T-cell (primary cell): ENCODE data around the gene WBP1L. TPM values are rescaled to one million over a fixed set of nuclear protein-coding genes. Genes with fewer than 3 reads are reported as not detected.

ENCODE experiments used
- ATAC-seq, 4 experiments: fragments of 200-7000 bp in 3 of 4; fragments of 150-1000 bp in 1 of 4; cut with Tn5 transposase; replicated peaks in 1 of 4; 1 replicate in 3 of 4; 2 replicates in 1 of 4; pipeline ENCODE4 v1.10.0; 2021; ENCODE audit warnings: moderate library complexity in 3 of 4, mild to moderate bottlenecking in 2 of 4, moderate number of reproducible peaks in 1 of 4
- CTCF ChIA-PET, 2 donors: fragments of 300-600 bp; sonication (Branson Sonifier 250); formaldehyde crosslinking; loops; one replicate each; lab custom pipeline; 2022; ENCODE audit warnings: antibody characterized with exemption in 2 of 2; lab: Charles Lee
- POLR2A ChIA-PET, 2 donors: fragments of 300-600 bp; sonication (Branson Sonifier 250); formaldehyde crosslinking; loops; one replicate each; lab custom pipeline; 2022; ENCODE audit warnings: antibody characterized with exemption in 2 of 2; lab: Charles Lee
- DNase-seq, 35 experiments: peaks; one replicate each; pipeline versions ENCODE4 v3.0.0 to v3.0.0-alpha.2; 2013 to 2023
- H3K27ac ChIP-seq: one replicate; pipeline ENCODE4 v1.5.1; 2013; ENCODE audit warnings: low read length
- H3K27me3 ChIP-seq, 2 experiments: replicated peaks in 1 of 2; 1 replicate in 1 of 2; 2 replicates in 1 of 2; pipeline versions ENCODE4 v1.6.1 to v1.7.0; 2013; ENCODE audit warnings: low read length in 1 of 2, mixed read lengths in 1 of 2; ENCODE audit not compliant: control insufficient read depth in 2 of 2, insufficient read depth in 2 of 2; ENCODE audit errors: extremely low read depth in 1 of 2
- H3K36me3 ChIP-seq, 2 donors: 1 replicate in 1 of 2; 2 replicates in 1 of 2; pipeline versions ENCODE4 v1.6.1 to v1.7.0; 2013; ENCODE audit warnings: low read length in 1 of 2; ENCODE audit not compliant: control insufficient read depth in 2 of 2, insufficient read depth in 1 of 2; ENCODE audit errors: extremely low read depth in 1 of 2
- H3K4me1 ChIP-seq, 2 experiments: 1 replicate in 1 of 2; 2 replicates in 1 of 2; pipeline versions ENCODE4 v1.6.1 to v1.7.0; 2013; ENCODE audit warnings: low read length in 2 of 2, mixed read lengths in 1 of 2; ENCODE audit not compliant: insufficient read depth in 2 of 2, control insufficient read depth in 1 of 2; ENCODE audit errors: extremely low read depth in 1 of 2
- H3K4me3 ChIP-seq, 2 donors: 1 replicate in 1 of 2; 2 replicates in 1 of 2; pipeline versions ENCODE4 v1.5.1 to v1.7.0; 2013; ENCODE audit warnings: mild to moderate bottlenecking in 2 of 2, low read length in 1 of 2, moderate library complexity in 1 of 2; ENCODE audit not compliant: control insufficient read depth in 1 of 2; ENCODE audit errors: extremely low read depth in 1 of 2
- H3K9me3 ChIP-seq: 2 replicates; pipeline ENCODE4 v1.7.0; 2013
- H3K27ac Mint-ChIP-seq, 2 donors: one replicate each; pipeline ENCODE4 v1.8.0; 2020 to 2021; ENCODE audit warnings: mild to moderate bottlenecking in 2 of 2, mixed read lengths in 2 of 2
- H3K27me3 Mint-ChIP-seq, 2 donors: one replicate each; pipeline ENCODE4 v1.8.0; 2021 to 2022; ENCODE audit warnings: mixed read lengths in 2 of 2
- H3K36me3 Mint-ChIP-seq: one replicate; pipeline ENCODE4 v1.8.0; 2021; ENCODE audit warnings: mixed read lengths
- H3K4me1 Mint-ChIP-seq, 3 donors: one replicate each; pipeline ENCODE4 v1.8.0; 2020 to 2022; ENCODE audit warnings: mixed read lengths in 3 of 3, mild to moderate bottlenecking in 1 of 3
- H3K4me3 Mint-ChIP-seq, 3 donors: one replicate each; pipeline ENCODE4 v1.8.0; 2020 to 2022; ENCODE audit warnings: mild to moderate bottlenecking in 3 of 3, mixed read lengths in 3 of 3, moderate library complexity in 3 of 3
- H3K9me3 Mint-ChIP-seq, 3 donors: one replicate each; pipeline ENCODE4 v1.8.0; 2020 to 2022; ENCODE audit warnings: mixed read lengths in 3 of 3
- WGBS: methylation state at CpG from one replicate; pipeline ENCODE4 v1.1.5; 2013; ENCODE audit warnings: missing lambda C conversion rate; ENCODE audit not compliant: insufficient coverage; 5-methylcytosine and 5-hydroxymethylcytosine counted together
- total RNA-seq, 35 experiments: library from RNA in 6 of 35; stranded (reverse) in 6 of 35; fragments of 120-200 nt in 1 of 35; gene quantifications; one replicate each; pipeline versions ENCODE4 v1.2.1 to v1.2.4 and lab custom pipeline; 2013 to 2026

WBP1L gene
- total RNA-seq, 5 donors from 2014 or later (not counting 1 experiment from before 2014, with no cell fraction given) = 20.0 to 38.5 (median 33.0) TPM

DNA sequence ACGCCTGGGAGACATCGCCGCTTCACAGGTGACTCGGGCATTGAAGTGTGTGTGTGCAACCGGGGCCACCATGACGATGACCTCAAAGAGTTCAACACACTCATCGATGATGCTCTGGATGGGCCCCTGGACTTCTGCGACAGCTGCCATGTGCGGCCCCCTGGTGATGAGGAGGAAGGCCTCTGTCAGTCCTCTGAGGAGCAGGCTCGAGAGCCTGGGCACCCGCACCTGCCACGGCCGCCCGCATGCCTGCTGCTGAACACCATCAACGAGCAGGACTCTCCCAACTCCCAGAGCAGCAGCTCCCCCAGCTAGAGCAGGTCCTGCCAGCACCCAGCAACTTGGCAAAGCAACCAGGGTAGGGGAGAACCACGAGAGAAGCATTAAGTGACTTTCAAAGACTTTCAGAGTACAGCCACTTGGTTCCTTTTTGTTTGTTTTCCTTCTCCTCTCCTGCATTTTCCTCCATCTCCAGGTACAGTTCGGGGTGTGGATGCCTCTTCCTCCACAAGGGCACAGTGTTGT lies 69.3 kb downstream of the WBP1L start:
- Histone ChIP-seq H3K4me1 (peaks cover 2 to 12% of the 10 kb centered on the region in 2 experiments), H3K27ac (no peak overlapping the region), H3K4me3 (no peak overlapping the region), H3K27me3 (no peaks in the 10 kb centered on the region), H3K9me3 (no peaks in the 10 kb centered on the region), H3K36me3 (peaks cover 15 to 59% of the 10 kb centered on the region in 2 donors)
- no peaks in the 10 kb centered on the region for H3K27me3 Mint-ChIP-seq
- ATAC-seq (no peak), DNase-seq (no peak)
- ChIA-PET POLR2A (no interaction called here), CTCF (interaction anchor here in 1 of 2 donors (0.6 kb wide), 1 partner anchor 97 kb away, joined by 9 read pairs; no protein-coding TSS in a partner anchor)
- no peak overlapping the region for H3K4me3 Mint-ChIP-seq
- no peak overlapping the region for H3K27ac Mint-ChIP-seq
- H3K36me3 Mint-ChIP-seq = peaks cover 40% of the 10 kb centered on the region
- peaks cover 8 to 14% (median 10%) of the 10 kb centered on the region in 3 donors for H3K4me1 Mint-ChIP-seq
- 98% methylated on average over 12 of the region's 17 CpGs for WGBS
- no peaks in the 10 kb centered on the region for H3K9me3 Mint-ChIP-seq

DNA sequence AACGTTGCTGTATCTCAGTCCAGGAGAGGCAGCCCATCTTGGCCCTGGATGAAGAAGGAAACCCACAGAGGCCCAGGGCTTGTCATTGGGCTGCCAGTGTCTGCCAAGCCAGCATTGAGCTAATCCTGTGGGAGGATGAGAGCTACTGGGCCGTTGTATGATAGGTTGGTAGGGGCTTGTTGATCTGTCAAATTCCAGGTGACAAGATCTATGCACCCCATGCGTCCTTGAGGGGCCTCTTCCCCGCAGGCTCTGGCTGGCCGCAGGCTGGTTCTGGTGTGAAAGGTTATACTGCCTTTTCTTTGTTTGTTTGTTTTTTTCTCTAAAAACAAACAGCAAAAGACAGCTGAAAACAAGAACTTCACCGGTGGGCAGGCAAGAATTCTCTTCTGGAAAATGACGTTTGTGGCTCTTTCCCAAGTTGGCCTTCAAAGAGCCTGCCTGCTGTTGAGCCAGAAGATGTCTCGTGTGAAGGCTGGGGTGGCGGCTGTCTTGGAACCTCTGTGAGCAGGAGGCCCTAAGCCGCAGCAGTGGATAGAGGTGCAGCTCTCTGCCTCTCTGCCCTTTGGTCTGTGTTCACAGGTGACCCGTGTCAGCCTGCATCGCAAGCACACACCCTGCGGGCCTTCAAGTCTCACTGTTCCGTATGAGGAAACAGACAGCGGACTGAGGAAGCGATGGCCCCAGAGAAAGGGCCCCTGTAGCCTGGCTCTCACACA lies 70.1 kb downstream of the WBP1L start:
- WGBS = 92% methylated on average over 9 of the region's 16 CpGs
- Histone ChIP-seq H3K4me3 (no peak overlapping the region), H3K36me3 (peaks cover 15 to 59% of the 10 kb centered on the region in 2 donors), H3K4me1 (peaks cover 2 to 12% of the 10 kb centered on the region in 2 experiments), H3K27ac (no peak overlapping the region), H3K9me3 (no peaks in the 10 kb centered on the region), H3K27me3 (no peaks in the 10 kb centered on the region)
- no peak overlapping the region for H3K4me3 Mint-ChIP-seq
- H3K9me3 Mint-ChIP-seq = no peaks in the 10 kb centered on the region
- ATAC-seq (no peak), DNase-seq (no peak)
- no peaks in the 10 kb centered on the region for H3K27me3 Mint-ChIP-seq
- peak overlapping the region in 1 of 2 donors; percentile 39 for H3K27ac Mint-ChIP-seq
- H3K36me3 Mint-ChIP-seq = peaks cover 37% of the 10 kb centered on the region
- POLR2A ChIA-PET = no interaction called here
- peaks cover 8 to 14% (median 10%) of the 10 kb centered on the region in 3 donors for H3K4me1 Mint-ChIP-seq
- CTCF ChIA-PET = no interaction called here

GRCh38 chr10:102814453-102814871 lies 70.7 kb downstream of the WBP1L start:
- peaks cover 2 to 12% of the 10 kb centered on the region in 2 experiments for H3K4me1 ChIP-seq
- CTCF ChIA-PET = no interaction called here

DNA sequence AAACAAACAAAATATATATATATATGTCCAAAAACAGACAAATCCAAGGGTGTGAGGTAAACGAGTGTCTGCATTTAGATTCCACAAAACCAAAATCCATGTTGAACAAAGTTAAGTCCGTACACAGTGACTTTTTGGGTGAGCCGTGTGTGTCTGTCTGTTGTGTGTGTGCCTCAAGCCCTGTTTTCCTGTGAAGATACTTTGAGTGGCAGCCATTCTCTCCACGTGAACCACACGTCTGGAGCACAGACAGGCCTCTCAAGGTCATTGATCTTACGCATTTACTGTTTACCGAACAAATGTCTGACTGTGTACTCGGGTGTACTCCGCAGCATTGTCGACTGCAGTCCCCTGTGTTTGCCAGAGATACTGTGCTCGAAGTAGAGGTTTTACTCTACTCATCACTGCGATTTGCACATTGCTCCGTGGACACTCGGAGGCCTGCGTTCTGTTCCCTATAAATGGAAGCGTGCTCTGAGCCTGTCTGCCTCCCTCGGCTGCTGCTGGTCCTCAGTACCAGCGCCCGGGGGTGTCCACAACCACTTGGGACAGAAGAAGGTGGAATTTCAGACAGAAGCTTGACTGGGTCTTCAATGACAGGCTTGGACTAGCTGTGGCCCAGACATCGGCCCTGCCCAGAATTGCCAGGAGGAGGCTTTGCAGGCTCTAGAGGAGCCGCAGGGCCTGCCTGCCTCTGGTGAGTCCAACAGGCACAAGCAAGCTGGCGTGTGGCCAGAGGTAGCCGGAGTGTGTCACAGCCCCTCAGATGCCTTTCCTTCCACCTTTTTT lies 71.3 kb downstream of the WBP1L start:
- Histone ChIP-seq H3K4me1 (peaks cover 2 to 12% of the 10 kb centered on the region in 2 experiments), H3K27ac (no peak overlapping the region), H3K4me3 (no peak overlapping the region), H3K36me3 (peaks cover 11 to 52% of the 10 kb centered on the region in 2 donors), H3K9me3 (no peaks in the 10 kb centered on the region), H3K27me3 (no peaks in the 10 kb centered on the region)
- DNase-seq (no peak), ATAC-seq (no peak)
- Mint-ChIP-seq H3K9me3 (no peaks in the 10 kb centered on the region), H3K4me1 (peaks cover 8 to 14% (median 11%) of the 10 kb centered on the region in 3 donors), H3K36me3 (peaks cover 32% of the 10 kb centered on the region), H3K27ac (no peak overlapping the region), H3K4me3 (no peak overlapping the region), H3K27me3 (no peaks in the 10 kb centered on the region)
- WGBS = 97% methylated on average over 19 of the region's 23 CpGs
- ChIA-PET POLR2A (no interaction called here), CTCF (interaction anchor here in 1 of 2 donors (0.6 kb wide), 1 partner anchor 179 kb away, joined by 3 read pairs; no protein-coding TSS in a partner anchor)

More at GRCh38 chr10:102814453-102814871, 70.7 kb downstream of the WBP1L start:
- Histone ChIP-seq H3K36me3 (peaks cover 15 to 58% of the 10 kb centered on the region in 2 donors), H3K9me3 (no peaks in the 10 kb centered on the region), H3K4me3 (no peak overlapping the region), H3K27ac (no peak overlapping the region), H3K27me3 (no peaks in the 10 kb centered on the region)
- WGBS = 100% methylated on average over 2 of the region's 8 CpGs
- DNase-seq (no peak), ATAC-seq (no peak)
- H3K9me3 Mint-ChIP-seq = no peaks in the 10 kb centered on the region
- peaks cover 8 to 14% (median 11%) of the 10 kb centered on the region in 3 donors for H3K4me1 Mint-ChIP-seq
- H3K4me3 Mint-ChIP-seq = no peak overlapping the region
- H3K27ac Mint-ChIP-seq = no peak overlapping the region
- H3K36me3 Mint-ChIP-seq = peaks cover 37% of the 10 kb centered on the region
- POLR2A ChIA-PET = no interaction called here
- no peaks in the 10 kb centered on the region for H3K27me3 Mint-ChIP-seq

DNA sequence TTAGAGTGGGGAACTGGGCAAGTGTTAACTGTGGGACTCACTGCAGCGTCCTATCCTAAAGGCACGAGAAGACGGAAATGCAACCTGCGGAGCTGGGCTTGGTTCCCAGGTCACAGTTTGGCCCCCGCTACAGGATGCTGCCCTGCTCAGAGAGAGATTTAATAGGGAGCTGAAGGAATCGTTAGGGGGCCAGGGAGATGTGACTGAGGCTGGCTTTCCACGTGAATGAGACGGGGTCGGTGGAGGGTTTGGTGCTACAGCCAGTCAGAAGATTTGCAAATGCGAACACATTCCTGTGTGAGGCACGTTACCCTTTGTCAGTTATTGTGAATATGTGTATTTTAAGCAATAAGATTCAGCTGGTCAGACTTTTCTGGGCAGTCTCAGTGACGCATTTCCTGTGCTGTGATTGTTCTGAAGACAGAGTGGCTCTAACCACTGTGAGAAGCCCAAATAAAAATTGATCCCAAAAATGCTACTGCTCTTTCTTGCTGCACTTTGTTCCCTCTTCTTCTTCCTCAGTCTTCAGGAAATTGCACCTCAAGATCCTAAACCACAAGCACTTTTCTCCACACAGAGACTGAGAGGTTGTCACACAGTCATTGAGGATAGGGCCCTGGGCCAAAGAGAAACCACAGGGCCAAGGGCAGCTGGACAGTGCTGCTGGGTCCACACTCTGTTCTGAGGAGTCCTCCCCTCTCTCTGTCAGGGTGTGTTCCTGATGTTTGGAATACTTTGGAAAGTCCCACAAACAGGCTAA lies 72.2 kb downstream of the WBP1L start:
- H3K27ac Mint-ChIP-seq = no peak overlapping the region
- Histone ChIP-seq H3K27me3 (no peaks in the 10 kb centered on the region), H3K36me3 (peaks cover 11 to 49% of the 10 kb centered on the region in 2 donors), H3K4me3 (no peak overlapping the region), H3K9me3 (no peaks in the 10 kb centered on the region), H3K27ac (no peak overlapping the region), H3K4me1 (peaks cover 2 to 12% of the 10 kb centered on the region in 2 experiments)
- 87% methylated on average over 12 of the region's 12 CpGs for WGBS
- H3K4me3 Mint-ChIP-seq = no peak overlapping the region
- ATAC-seq (no peak), DNase-seq (peak in 1 of 35 experiments; percentile 18)
- H3K9me3 Mint-ChIP-seq = no peaks in the 10 kb centered on the region
- ChIA-PET POLR2A (no interaction called here), CTCF (no interaction called here)
- peaks cover 8 to 14% (median 11%) of the 10 kb centered on the region in 3 donors for H3K4me1 Mint-ChIP-seq
- peaks cover 30% of the 10 kb centered on the region for H3K36me3 Mint-ChIP-seq
- no peaks in the 10 kb centered on the region for H3K27me3 Mint-ChIP-seq
